Measurements from ENCODE around the gene PCDH8.
"Not testable (repeated sequence)": the region's sequence is repeated elsewhere in the genome, so short reads cannot be mapped to it uniquely, and the experiment has no call there.

Gene PCDH8

DNA sequence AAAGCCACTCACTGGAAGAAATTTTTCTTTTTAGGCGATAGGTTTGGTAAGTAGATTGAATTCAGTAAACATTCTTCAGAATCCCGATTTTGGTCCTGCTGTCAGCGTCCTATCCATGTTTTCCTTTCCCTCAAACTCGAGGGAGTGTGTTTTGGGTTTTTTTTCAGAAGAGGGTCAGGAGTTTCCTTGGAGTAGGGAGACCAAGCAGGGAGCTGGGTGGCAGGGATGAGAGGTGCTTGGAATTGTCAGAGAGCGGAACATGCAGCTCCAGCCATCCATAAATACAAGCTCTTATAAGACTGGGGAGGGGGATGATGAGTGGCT is 1.6 kb upstream of the PCDH8 start:
- no peak for DNase-seq

- DNase-seq, result no peak
Measured at GRCh38 chr13:52849291-52850071, 1.0 kb upstream of the PCDH8 start.

GRCh38 chr13:52847682-52848432 is 583 bp downstream of the PCDH8 start:
- no peak for DNase-seq

- DNase-seq, result no peak
Measured at GRCh38 chr13:52847322-52847681, 1.1 kb downstream of the PCDH8 start.

DNA sequence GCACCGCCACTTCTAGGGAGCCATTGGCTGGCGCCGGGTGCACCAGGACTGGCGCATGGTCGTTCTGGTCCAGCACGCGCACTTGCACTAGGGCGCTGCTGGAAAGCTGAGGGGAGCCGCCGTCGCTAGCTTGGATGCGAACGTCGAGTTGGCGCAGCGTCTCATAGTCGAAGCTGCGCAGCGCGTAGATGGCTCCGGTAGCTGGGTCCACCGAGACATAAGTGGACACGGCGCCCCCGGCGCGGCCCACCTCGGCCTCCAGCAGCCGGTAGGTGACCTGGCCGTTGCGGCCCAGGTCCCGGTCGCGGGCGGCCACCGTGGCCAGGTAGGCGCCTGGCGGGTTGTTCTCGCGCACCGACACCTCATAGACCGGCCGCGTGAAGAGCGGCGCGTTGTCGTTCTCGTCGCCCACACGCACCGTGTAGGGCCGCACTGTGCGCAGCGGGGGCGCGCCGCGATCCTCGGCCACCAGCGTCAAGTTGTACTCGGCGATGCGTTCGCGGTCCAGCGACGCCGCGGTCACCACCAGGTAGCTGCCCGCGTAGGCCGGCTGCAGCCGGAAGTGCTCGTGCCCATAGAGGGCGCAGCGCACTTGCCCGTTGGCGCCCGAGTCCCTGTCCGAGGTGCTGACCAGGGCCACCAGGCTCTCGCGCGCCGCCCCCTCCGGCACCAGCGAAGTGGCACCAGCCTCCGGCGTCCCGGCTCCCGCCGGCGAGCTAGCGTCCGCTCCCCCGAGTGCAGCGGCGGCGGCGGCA is 1.7 kb downstream of the PCDH8 start:
- DNase-seq, result peak; percentile 20

DNA sequence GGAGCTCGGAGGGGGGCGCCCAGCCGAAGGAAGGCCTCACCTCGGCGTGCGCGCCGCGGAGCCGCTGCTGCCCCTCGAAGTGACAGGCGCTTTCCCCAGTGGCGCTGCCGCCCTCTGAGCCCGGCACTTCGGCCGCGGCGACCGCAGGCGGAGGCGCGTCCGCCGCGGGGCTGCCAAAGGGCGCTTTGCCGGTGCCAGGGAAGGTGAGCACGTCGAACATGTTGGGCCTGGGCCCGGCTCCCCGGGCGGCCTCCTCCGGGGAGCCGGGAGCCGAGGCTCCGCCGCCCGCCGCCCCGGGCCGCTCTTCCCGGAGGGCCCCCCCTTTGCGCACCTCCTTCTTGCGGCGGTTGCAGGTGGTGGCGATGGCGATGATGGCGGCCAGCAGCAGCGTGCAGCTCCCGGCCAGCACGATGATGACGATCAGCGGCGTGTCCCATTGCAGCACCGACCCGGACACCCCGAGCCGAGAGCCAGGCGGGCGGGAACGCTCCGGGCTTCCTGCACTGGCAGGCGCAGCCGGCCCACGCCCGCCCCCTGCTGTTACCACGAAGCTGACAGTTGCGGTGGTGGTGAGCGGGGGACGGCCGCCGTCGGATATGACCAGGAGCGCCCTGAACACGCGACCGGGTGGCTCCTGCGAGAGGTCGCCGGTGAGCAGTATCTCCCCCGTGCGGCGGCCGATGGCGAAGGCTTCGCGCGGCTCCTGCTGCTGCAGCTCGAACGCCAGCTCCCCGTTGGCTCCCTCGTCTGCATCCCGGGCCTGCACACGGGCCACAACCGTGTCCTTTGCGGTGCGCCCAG is 2.5 kb downstream of the PCDH8 start:
- DNase-seq, result no peak

DNA sequence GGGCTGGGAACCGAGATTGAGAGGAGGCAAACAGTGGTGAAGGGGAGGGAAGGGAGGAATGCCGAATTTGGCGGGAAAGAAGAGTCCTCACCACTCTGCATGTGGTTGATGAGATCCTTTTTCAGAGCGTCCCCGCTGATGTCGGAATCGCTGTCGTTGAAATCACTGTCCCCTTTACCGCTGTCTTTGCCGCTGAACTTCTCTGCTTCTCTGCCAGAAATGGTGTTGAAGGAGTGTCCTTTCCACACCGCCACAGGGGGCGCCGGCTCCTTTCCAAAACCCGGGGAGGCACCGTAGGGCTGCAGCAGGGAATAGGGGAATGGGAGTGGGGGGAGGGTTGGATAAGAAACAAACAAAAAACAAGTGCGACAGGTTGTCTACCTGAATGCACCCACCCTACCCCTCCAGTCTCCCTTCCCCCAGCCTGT is 3.1 kb downstream of the PCDH8 start:
- DNase-seq, result peak; percentile 2

- DNase-seq, result no peak
Measured at GRCh38 chr13:52844836-52845235, 3.6 kb downstream of the PCDH8 start.

GRCh38 chr13:52842441-52842840 is 6.0 kb downstream of the PCDH8 start:
- no peak for DNase-seq

- no peak for DNase-seq
Measured at GRCh38 chr13:52840066-52840465, 8.4 kb downstream of the PCDH8 start.

DNA sequence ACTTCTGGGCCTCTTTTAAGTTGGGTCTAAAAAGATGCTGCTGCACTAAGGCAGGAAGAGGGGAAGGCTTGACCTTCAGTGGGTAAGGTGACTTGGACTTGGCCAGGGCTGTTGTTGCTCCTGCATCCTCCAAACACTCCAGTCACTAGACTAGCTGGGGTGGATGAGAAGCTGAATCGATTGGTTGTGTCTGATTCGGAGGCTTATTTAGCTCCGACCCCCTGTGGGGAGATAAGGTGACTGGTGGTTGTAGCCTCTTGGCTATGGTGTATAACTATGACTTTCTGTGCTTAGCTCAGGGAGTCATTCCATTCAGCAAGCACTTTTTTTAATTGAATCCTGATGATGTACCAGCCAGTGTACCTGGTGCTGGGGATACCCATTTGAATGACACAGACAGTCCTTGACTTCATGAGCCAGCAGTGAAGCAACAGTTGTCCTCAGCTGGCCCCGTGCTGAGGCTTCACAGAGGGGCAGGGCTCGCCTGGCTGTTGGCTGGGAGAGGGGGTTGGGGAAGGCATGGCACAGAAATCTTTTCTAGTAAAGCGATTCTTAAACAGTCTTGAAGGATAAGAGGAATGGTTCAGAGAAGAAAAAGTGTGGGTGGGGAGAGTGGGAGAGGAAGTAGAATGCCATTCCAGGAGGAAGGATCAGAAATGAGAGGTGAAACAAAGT is 9.9 kb downstream of the PCDH8 start:
- no peak for DNase-seq

- DNase-seq, result no peak
Measured at GRCh38 chr13:52837850-52838249, 10.6 kb downstream of the PCDH8 start.

- DNase-seq, result no peak
Measured at GRCh38 chr13:52835071-52835839, 13.2 kb downstream of the PCDH8 start.

DNA sequence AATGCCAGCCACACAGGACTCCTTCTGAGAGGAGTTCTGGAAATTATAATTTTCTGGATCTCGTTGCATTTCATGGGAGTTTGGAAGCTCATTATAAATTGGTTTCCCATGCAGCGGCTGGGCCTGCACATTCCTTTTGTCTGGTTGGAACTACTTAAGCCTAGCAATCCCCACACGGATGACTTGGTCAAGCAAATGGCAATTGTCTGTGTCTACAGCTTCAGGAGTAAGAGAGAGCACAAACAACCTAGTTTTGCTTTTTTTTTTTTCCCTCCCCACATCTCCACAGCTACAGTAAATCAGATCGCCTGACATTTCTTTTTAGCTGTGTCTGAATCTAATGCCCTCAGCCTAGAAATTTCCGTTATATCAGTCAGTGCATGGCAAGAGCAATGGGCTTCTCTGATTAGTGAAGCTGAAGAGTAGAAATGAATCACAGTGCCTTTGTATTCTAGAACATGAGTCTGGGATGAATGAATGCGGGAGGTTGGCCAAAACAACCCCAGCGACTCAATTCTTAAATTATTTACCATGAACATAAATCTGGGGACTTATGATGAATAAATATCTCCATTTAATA is 15.1 kb downstream of the PCDH8 start:
- no peak for DNase-seq

- DNase-seq, result no peak
Measured at GRCh38 chr13:52832313-52832712, 16.1 kb downstream of the PCDH8 start.

DNA sequence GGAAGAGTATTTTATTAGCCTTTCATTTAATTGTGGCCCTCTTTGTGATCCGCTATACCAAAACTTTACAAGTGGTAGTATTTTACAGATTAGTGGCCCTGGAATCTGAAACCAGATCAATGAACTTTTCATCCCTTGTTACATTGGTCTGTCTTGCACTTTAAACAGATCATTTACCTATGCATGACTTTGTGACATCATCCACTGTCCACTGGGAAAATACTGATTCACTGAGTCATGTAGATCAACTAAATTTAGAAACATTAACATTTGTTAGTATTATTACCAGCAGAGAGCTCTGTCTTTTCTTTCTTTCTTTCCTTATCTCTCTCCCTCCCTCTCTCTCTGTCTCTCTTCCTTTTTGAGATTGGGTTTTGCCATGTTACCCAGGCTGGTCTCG is 17.5 kb downstream of the PCDH8 start:
- DNase-seq, result no peak

- no peak for DNase-seq
Measured at GRCh38 chr13:52827839-52828238, 20.6 kb downstream of the PCDH8 start.

- not testable (repeated sequence) for DNase-seq
Measured at GRCh38 chr13:52817886-52818285, 30.6 kb downstream of the PCDH8 start.

DNA sequence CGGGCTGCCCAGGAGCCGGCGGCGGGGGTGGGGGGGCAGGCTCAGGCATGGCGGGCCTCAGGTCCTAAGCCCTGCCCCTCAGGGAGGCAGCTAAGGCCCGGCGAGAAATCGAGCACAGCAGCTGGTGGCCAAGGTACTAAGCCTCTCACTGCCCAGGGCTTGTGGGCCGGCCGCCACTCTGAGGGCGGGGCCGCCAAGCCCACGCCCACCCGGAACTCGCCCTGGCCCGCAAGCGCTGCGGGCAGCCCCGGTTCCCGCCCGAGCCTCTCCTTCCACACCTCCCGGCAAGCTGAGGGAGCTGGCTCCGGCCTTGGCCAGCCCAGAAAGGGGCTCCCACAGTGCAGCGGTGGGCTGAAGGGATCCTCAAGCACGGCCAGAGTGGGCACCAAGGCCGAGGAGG is 33.1 kb downstream of the PCDH8 start:
- no peak for DNase-seq

DNA sequence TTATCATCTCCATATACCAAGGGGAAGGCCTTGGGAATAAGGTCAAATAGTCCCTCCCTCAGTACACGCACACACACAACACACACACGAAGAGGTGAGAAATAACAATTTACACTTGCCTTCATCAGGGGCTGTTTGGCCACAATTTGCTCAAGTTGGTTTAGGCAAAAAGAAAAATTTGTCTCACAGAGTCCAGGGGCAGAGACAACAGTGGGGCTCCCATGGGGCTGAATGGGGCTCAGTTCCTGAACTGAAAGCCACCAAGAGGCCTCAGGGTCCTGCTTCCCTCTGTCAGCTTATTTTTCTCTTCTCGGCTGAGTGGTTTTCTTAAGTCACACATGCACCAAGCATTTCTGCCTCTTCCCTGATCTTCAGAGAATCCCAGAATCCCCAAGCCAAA is 35.5 kb downstream of the PCDH8 start:
- DNase-seq, result no peak

DNA sequence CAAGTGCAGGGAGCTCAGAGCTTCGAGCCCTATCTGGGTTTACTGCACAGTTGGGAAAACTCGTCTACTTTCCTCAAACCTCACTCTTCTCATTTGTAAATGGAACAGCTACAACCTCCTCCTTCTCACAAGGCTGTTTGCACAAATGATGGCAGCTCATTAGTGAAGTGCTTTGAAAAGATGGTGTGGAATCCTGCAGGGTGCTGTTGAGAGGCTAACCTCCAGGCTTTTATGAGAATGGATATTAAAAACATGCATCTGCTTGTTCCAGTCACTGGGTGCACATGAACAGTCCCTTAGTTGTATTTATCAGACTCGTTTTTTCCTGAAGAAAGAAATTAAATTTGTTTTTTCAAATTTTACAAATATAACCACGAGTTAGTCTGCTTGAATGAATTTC is 36.6 kb downstream of the PCDH8 start:
- DNase-seq, result no peak
